PC-3 (cell line): ENCODE results near the gene JSRP1.

ENCODE experiments used
- CTCF ChIP-seq: fragments of 300-600 bp; sonication (generic); conservative IDR thresholded peaks from 2 replicates; pipeline ENCODE4 v1.5.1; 2017; ENCODE audit warnings: antibody characterized with exemption, low read depth, mild to moderate bottlenecking, low read length
- EZH2 ChIP-seq: fragments of 300-600 bp; sonication (generic); IDR thresholded peaks from one replicate; pipeline ENCODE4 v1.6.1; 2017; ENCODE audit warnings: antibody characterized with exemption, mild to moderate bottlenecking, low read length; ENCODE audit not compliant: unreplicated experiment
- EZH2phosphoT487 ChIP-seq: fragments of 300-600 bp; sonication (generic); IDR thresholded peaks from 2 replicates; pipeline ENCODE4 v1.6.1; 2018; ENCODE audit warnings: mild to moderate bottlenecking, antibody characterized with exemption, low read length, borderline replicate concordance

GRCh38 chr19:2237869-2238153 lies 18.4 kb downstream of the JSRP1 start:
- TF ChIP-seq CTCF (no peak), EZH2 (no peak), EZH2phosphoT487 (no peak)
